ENCODE data around the gene KLRC4. TPM values are rescaled to one million over a fixed set of nuclear protein-coding genes. Genes with fewer than 3 reads are reported as not detected.
"Not testable (repeated sequence)": the region's sequence is repeated elsewhere in the genome, so short reads cannot be mapped to it uniquely, and the experiment has no call there.

The KLRC4 gene
- total RNA-seq, 1 donor from 2014 or later, result 3.1 TPM

DNA sequence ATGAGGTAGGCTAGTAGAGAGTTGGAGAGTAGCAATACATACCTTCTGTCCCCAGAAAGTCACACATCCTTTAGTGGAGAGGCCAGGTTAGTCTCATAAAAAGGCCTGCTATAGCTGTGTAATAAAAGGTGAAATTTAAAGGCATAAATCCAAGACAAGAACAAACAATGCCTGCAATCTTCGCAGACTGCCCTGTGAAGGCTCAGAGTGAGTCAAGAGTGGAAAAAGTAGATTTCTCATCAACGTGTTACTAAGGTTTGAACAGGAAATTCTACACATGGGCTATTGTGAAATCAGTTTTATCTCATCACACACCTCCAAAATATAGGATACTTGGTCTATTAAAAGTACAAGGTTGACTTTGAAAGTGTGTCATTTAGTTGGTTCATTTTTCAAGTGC is 43.6 kb upstream of the KLRC4 start, which contains the start of gene KLRC1:
Gene KLRC1, minus strand, starts transcription at position 222 of the 400 bp plus-strand sequence. CDS start 2,221 bp downstream, outside the sequence.
- no peaks in the 10 kb centered on the region for H3K27me3 Mint-ChIP-seq (ENCODE audit: unreplicated experiment)
- H3K27ac Mint-ChIP-seq (ENCODE audit: unreplicated experiment), result no peak within 1 kb of the TSS
- DNase-seq (ENCODE audit: extremely low spot score, unreplicated experiment), result no peak
- peaks cover 3% of the 10 kb centered on the region for H3K36me3 Mint-ChIP-seq (ENCODE audit: unreplicated experiment)
- H3K9me3 Mint-ChIP-seq (ENCODE audit: unreplicated experiment), result peaks cover 23% of the 10 kb centered on the region
- no peaks in the 10 kb centered on the region for H3K4me1 Mint-ChIP-seq (ENCODE audit: unreplicated experiment)
- no peak within 1 kb of the TSS for H3K4me3 Mint-ChIP-seq (ENCODE audit: unreplicated experiment)
- TF ChIP-seq, protein P1, sequence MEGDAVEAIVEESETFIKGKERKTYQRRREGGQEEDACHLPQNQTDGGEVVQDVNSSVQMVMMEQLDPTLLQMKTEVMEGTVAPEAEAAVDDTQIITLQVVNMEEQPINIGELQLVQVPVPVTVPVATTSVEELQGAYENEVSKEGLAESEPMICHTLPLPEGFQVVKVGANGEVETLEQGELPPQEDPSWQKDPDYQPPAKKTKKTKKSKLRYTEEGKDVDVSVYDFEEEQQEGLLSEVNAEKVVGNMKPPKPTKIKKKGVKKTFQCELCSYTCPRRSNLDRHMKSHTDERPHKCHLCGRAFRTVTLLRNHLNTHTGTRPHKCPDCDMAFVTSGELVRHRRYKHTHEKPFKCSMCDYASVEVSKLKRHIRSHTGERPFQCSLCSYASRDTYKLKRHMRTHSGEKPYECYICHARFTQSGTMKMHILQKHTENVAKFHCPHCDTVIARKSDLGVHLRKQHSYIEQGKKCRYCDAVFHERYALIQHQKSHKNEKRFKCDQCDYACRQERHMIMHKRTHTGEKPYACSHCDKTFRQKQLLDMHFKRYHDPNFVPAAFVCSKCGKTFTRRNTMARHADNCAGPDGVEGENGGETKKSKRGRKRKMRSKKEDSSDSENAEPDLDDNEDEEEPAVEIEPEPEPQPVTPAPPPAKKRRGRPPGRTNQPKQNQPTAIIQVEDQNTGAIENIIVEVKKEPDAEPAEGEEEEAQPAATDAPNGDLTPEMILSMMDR (IDR thresholded peaks at IDR 0.05), result no peak

DNA sequence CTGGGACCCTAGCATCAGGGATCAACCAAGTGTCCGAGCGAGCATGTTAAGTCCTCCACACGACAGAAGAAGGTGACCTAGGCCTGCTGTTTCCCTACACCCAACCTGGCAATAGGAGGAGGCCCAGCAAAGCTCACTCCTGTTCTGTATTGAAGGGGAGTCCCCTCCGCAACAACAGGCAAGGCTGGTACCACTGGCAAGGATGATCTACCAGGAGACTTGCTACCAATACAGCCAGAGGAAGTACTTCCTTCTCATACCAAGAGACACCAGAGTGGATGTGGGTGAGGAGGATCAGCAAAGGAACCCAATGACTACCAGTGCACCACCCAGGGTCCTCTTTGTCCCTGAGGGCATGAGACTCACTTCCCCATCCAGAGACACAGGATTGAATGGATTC is 38.7 kb upstream of the KLRC4 start:
- Mint-ChIP-seq H3K9me3 (ENCODE audit: unreplicated experiment) (no peaks in the 10 kb centered on the region), H3K4me1 (ENCODE audit: unreplicated experiment) (no peaks in the 10 kb centered on the region), H3K27ac (ENCODE audit: unreplicated experiment) (no peak overlapping the region), H3K4me3 (ENCODE audit: unreplicated experiment) (no peak overlapping the region), H3K36me3 (ENCODE audit: unreplicated experiment) (no peaks in the 10 kb centered on the region), H3K27me3 (ENCODE audit: unreplicated experiment) (no peaks in the 10 kb centered on the region)
- TF ChIP-seq, protein P1 (IDR thresholded peaks at IDR 0.05), result no peak
- no peak for DNase-seq (ENCODE audit: extremely low spot score, unreplicated experiment)

DNA sequence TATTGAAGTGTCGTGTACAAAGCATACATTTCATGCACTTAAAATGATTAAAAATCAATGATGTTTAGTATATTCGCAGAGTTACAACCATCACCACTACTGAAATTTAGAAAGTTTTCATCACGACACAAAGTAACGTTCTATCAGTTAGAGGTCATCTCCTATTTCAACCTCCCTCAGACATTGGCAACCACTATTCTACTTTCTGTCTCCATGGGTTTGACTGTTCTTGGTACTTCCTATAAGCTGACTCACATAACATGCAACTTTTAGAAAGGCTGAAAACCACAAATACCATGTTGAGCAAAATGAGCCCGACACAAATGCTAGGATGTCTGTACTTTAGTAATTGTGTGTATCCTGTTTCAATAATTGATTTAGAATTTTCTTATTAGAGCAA is 36.5 kb upstream of the KLRC4 start:
- H3K27ac Mint-ChIP-seq (ENCODE audit: unreplicated experiment); H3K9me3 Mint-ChIP-seq (ENCODE audit: unreplicated experiment); H3K4me1 Mint-ChIP-seq (ENCODE audit: unreplicated experiment); H3K27me3 Mint-ChIP-seq (ENCODE audit: unreplicated experiment); H3K36me3 Mint-ChIP-seq (ENCODE audit: unreplicated experiment); DNase-seq (ENCODE audit: extremely low spot score, unreplicated experiment); H3K4me3 Mint-ChIP-seq (ENCODE audit: unreplicated experiment): not testable (repeated sequence)

DNA sequence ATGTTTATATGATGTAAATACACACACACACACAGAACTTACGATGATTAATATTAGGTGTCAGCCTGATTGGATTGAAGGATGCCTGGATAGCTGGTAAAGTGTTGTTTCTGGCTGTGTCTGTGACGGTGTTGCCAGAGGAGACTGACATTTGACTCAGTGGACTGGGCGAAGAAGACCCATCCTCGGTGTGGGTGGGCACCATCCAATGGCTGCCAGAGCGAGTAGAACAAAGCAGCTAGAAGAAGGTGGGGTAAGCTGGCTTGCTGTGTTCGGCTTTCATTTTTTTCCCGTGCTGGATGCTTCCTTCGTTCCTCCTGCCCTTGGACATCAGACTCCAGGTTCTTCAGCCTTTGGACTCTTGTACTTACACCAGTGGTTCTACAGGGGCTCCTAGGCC is 31.6 kb upstream of the KLRC4 start:
- H3K36me3 Mint-ChIP-seq (ENCODE audit: unreplicated experiment); H3K4me3 Mint-ChIP-seq (ENCODE audit: unreplicated experiment); H3K9me3 Mint-ChIP-seq (ENCODE audit: unreplicated experiment); H3K4me1 Mint-ChIP-seq (ENCODE audit: unreplicated experiment); H3K27ac Mint-ChIP-seq (ENCODE audit: unreplicated experiment); DNase-seq (ENCODE audit: extremely low spot score, unreplicated experiment); H3K27me3 Mint-ChIP-seq (ENCODE audit: unreplicated experiment): not testable (repeated sequence)

DNA sequence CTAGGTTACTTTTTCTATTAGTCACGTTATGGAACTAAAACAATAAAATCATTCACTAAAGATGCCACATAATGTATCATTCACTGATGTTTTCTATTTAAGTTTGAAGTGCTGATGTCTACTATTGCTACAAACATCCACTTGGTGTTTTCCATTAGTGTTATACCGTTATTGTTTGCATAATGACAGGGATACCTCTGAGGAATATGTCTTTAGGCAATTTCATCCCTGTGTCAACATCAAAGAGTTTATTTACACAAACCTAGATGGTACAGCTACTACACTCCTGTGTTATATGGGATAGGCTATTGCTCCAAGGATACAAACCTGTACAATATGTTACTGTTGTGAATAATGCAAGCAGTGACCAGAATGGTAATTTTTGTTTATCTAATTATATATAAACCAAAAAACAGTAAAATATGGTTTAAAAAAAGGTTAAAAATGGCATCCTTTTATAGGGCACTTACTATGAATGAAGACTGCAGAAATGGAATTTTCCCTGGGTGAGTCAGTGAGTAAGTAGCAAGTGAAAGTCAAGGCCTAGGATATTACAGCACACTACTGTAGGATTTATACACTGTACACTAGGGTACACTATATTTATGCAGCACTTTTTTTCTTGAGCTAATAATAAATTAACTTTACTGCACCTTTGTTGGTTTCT is 30.2 kb upstream of the KLRC4 start:
- not testable (repeated sequence) for DNase-seq (ENCODE audit: extremely low spot score, unreplicated experiment); H3K36me3 Mint-ChIP-seq (ENCODE audit: unreplicated experiment); H3K27ac Mint-ChIP-seq (ENCODE audit: unreplicated experiment)

DNA sequence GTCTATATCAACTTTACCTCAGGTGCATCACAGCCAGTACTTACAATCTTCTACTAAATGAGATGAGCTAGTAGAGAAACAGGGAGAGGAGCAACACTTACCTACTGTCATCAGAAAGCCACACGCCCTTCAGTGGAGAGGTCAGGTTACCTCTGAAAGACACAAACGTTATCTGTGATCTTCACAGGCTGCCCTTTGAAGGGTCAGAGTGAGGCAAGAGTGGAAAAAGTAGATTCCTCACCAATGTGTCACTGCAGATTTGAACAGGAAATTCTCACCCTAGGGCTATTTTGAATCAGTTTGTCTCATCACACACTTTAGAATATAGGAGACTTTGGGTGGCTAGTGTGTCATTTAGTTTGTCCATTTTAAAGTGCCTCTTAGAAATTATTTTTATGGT is 28.0 kb upstream of the KLRC4 start:
- H3K27me3 Mint-ChIP-seq (ENCODE audit: unreplicated experiment); H3K9me3 Mint-ChIP-seq (ENCODE audit: unreplicated experiment); H3K36me3 Mint-ChIP-seq (ENCODE audit: unreplicated experiment); H3K4me3 Mint-ChIP-seq (ENCODE audit: unreplicated experiment); H3K27ac Mint-ChIP-seq (ENCODE audit: unreplicated experiment); DNase-seq (ENCODE audit: extremely low spot score, unreplicated experiment): not testable (repeated sequence)
- peaks cover 17% of the 10 kb centered on the region for H3K4me1 Mint-ChIP-seq (ENCODE audit: unreplicated experiment)

More for the DNA sequence above, 30.2 kb upstream of the KLRC4 start:
- H3K4me1 Mint-ChIP-seq (ENCODE audit: unreplicated experiment), result peaks cover 15% of the 10 kb centered on the region
- H3K4me3 Mint-ChIP-seq (ENCODE audit: unreplicated experiment); H3K9me3 Mint-ChIP-seq (ENCODE audit: unreplicated experiment); H3K27me3 Mint-ChIP-seq (ENCODE audit: unreplicated experiment): not testable (repeated sequence)

DNA sequence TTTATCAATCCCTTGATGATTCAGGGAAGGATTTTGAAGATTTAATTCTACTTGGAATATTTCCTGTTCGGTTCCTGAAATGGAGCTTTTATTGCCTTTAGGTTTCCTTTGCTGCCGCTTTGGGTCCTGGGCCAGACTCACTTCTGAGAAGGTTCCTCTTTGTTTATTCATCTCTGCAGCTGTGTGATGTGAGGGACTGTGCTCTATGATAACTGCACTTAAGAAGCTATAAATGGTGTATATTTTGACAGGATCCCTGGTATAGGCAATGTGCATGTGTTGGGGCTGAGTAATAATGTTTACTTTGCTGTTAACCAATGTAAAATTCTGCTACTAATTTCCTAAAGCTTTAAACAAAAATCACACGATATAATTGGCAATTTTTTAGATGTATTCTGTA is 26.3 kb upstream of the KLRC4 start, which contains the start of gene KLRC2:
Gene KLRC2, minus strand, starts transcription at position 195 of the 400 bp plus-strand sequence. Its CDS starts 24 bp downstream, at position 171.
- not testable (repeated sequence) for H3K27me3 Mint-ChIP-seq (ENCODE audit: unreplicated experiment); H3K9me3 Mint-ChIP-seq (ENCODE audit: unreplicated experiment); H3K36me3 Mint-ChIP-seq (ENCODE audit: unreplicated experiment); DNase-seq (ENCODE audit: extremely low spot score, unreplicated experiment)
- Mint-ChIP-seq H3K4me3 (ENCODE audit: unreplicated experiment) (peak within 1 kb of the TSS; percentile 69), H3K4me1 (ENCODE audit: unreplicated experiment) (peaks cover 17% of the 10 kb centered on the region), H3K27ac (ENCODE audit: unreplicated experiment) (peak within 1 kb of the TSS; percentile 72)

DNA sequence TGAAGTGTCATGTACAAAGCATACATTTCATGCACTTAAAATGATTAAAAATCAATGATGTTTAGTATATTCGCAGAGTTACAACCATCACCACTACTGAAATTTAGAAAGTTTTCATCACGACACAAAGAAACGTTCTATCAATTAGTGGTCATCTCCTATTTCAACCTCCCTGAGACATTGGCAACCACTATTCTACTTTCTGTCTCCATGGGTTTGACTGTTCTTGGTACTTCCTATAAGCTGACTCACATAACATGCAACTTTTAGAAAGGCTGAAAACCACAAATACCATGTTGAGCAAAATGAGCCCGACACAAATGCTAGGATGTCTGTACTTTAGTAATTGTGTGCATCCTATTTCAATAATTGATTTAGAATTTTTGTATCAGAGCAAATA is 21.1 kb upstream of the KLRC4 start:
- H3K9me3 Mint-ChIP-seq (ENCODE audit: unreplicated experiment); H3K4me1 Mint-ChIP-seq (ENCODE audit: unreplicated experiment); H3K27me3 Mint-ChIP-seq (ENCODE audit: unreplicated experiment); H3K4me3 Mint-ChIP-seq (ENCODE audit: unreplicated experiment); H3K27ac Mint-ChIP-seq (ENCODE audit: unreplicated experiment); H3K36me3 Mint-ChIP-seq (ENCODE audit: unreplicated experiment); DNase-seq (ENCODE audit: extremely low spot score, unreplicated experiment): not testable (repeated sequence)

DNA sequence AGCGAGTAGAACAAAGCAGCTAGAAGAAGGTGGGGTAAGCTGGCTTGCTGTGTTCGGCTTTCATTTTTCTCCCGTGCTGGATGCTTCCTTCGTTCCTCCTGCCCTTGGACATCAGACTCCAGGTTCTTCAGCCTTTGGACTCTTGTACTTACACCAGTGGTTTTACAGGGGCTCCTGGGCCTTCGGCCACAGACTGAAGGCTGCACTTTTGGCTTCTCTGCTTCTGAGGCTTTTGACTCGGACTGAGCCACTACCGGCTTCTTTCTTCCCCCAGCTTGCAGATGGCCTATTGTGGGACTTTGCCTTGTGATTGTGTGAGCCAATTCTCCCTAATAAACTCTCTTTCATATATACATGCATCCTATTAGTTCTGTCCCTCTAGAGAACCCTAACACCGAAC is 16.4 kb upstream of the KLRC4 start:
- H3K27me3 Mint-ChIP-seq (ENCODE audit: unreplicated experiment); H3K4me3 Mint-ChIP-seq (ENCODE audit: unreplicated experiment); H3K4me1 Mint-ChIP-seq (ENCODE audit: unreplicated experiment); H3K27ac Mint-ChIP-seq (ENCODE audit: unreplicated experiment); DNase-seq (ENCODE audit: extremely low spot score, unreplicated experiment); H3K9me3 Mint-ChIP-seq (ENCODE audit: unreplicated experiment); H3K36me3 Mint-ChIP-seq (ENCODE audit: unreplicated experiment): not testable (repeated sequence)

DNA sequence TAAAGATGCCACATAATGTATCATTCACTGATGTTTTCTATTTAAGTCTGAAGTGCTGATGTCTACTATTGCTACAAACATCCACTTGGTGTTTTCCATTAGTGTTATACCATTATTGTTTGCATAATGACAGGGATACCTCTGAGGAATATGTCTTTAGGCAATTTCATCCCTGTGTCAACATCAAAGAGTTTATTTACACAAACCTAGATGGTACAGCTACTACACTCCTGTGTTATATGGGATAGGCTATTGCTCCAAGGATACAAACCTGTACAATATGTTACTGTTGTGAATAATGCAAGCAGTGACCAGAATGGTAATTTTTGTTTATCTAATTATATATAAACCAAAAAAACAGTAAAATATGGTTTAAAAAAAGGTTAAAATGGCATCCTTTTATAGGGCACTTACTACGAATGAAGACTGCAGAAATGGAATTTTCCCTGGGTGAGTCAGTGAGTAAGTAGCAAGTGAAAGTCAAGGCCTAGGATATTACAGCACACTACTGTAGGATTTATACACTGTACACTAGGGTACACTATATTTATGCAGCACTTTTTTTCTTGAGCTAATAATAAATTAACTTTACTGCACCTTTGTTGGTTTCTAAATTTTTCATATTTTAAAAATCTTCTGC is 14.8 kb upstream of the KLRC4 start:
- H3K36me3 Mint-ChIP-seq (ENCODE audit: unreplicated experiment); H3K9me3 Mint-ChIP-seq (ENCODE audit: unreplicated experiment); DNase-seq (ENCODE audit: extremely low spot score, unreplicated experiment); H3K27ac Mint-ChIP-seq (ENCODE audit: unreplicated experiment); H3K27me3 Mint-ChIP-seq (ENCODE audit: unreplicated experiment); H3K4me3 Mint-ChIP-seq (ENCODE audit: unreplicated experiment): not testable (repeated sequence)
- H3K4me1 Mint-ChIP-seq (ENCODE audit: unreplicated experiment), result peaks cover 12% of the 10 kb centered on the region
